Activated naive CD4-positive, alpha-beta T cell treated with anti-CD3 and anti-CD28 coated beads, Interleukin-2, amount 50 U/mL, for 24 hours (primary cell): Measurements from ENCODE around the gene MGAT3.
A peak's percentile ranks its signal among the peaks of the same experiment; 100 is the strongest.

Experiments
- H3K27ac Mint-ChIP-seq: one replicate; pipeline ENCODE4 v1.8.0; 2021; ENCODE audit warnings: mild to moderate bottlenecking, mixed read lengths
- H3K27me3 Mint-ChIP-seq: one replicate; pipeline ENCODE4 v1.8.0; 2021; ENCODE audit warnings: mixed read lengths
- H3K36me3 Mint-ChIP-seq: one replicate; pipeline ENCODE4 v1.8.0; 2021; ENCODE audit warnings: mixed read lengths
- H3K4me1 Mint-ChIP-seq: one replicate; pipeline ENCODE4 v1.8.0; 2021; ENCODE audit warnings: mixed read lengths
- H3K4me3 Mint-ChIP-seq: one replicate; pipeline ENCODE4 v1.8.0; 2021; ENCODE audit warnings: mild to moderate bottlenecking, mixed read lengths
- H3K9me3 Mint-ChIP-seq: one replicate; pipeline ENCODE4 v1.8.0; 2021; ENCODE audit warnings: mixed read lengths

Gene MGAT3

GRCh38 chr22:39526736-39527171 is 69.9 kb downstream of the MGAT3 start:
- peaks cover 90% of the 10 kb centered on the region for H3K4me1 Mint-ChIP-seq
- no peaks in the 10 kb centered on the region for H3K9me3 Mint-ChIP-seq
- H3K36me3 Mint-ChIP-seq: peaks cover 40% of the 10 kb centered on the region
- H3K4me3 Mint-ChIP-seq: peak overlapping the region; percentile 39
- H3K27me3 Mint-ChIP-seq: no peaks in the 10 kb centered on the region
- H3K27ac Mint-ChIP-seq: no peak overlapping the region

DNA sequence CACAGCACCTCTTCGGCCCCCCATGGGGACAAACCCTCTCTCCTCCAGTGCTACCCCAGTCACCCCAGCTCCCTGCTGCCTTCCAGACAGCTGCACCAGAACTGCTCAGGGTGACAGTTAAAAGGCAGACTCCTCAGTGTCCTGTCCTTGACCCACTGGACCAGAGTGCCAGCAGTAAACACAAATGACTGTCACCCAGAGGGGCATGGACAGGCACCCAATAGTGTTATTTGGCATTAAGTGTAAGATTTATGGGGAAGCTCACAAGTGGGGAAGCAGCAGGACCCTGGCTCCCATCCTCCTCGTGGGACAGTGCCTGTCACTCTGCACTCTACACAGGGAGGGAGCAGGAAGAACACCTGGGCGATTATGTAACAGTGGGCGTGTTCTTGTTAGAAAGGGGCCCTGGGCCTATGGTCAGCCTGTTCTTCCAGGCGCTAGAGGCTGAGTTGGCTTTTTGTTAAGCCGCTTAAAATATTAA is 70.7 kb downstream of the MGAT3 start:
- H3K4me1 Mint-ChIP-seq: peaks cover 86% of the 10 kb centered on the region
- H3K9me3 Mint-ChIP-seq: no peaks in the 10 kb centered on the region
- no peaks in the 10 kb centered on the region for H3K27me3 Mint-ChIP-seq
- peaks cover 34% of the 10 kb centered on the region for H3K36me3 Mint-ChIP-seq
- H3K27ac Mint-ChIP-seq: peak overlapping the region; percentile 30
- H3K4me3 Mint-ChIP-seq: no peak overlapping the region

DNA sequence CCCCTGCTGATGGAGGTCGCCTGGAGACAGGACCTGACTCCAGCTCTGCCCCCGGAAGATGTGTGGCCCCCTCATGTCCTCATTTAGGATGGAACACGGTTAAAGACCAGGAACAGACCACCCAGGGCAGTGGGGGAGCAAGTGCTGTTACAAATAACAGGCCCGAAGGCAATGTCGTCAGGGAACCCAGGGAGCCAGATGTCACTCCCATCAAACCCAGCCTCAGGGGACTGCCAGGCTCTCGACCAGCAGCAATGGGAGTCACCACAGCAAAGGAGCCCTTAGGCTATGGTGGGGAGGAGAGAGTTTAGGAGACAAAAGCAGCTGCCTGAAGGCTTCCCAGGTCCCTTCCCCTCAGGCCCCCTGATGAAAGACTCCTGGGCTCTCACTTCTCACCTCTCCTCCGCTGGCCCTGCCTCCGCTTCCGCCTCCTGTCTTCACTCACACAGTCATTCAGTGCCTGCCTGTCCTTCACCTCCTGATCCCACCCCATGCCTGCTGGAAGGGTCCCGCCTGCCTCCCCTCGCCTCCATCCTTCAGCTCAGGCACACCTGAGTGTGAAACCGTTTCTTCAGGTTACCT is 71.4 kb downstream of the MGAT3 start:
- Mint-ChIP-seq H3K27me3 (no peaks in the 10 kb centered on the region), H3K4me3 (peak overlapping the region; percentile 92), H3K27ac (peak overlapping the region; percentile 91), H3K36me3 (peaks cover 31% of the 10 kb centered on the region), H3K9me3 (no peaks in the 10 kb centered on the region), H3K4me1 (peaks cover 83% of the 10 kb centered on the region)

DNA sequence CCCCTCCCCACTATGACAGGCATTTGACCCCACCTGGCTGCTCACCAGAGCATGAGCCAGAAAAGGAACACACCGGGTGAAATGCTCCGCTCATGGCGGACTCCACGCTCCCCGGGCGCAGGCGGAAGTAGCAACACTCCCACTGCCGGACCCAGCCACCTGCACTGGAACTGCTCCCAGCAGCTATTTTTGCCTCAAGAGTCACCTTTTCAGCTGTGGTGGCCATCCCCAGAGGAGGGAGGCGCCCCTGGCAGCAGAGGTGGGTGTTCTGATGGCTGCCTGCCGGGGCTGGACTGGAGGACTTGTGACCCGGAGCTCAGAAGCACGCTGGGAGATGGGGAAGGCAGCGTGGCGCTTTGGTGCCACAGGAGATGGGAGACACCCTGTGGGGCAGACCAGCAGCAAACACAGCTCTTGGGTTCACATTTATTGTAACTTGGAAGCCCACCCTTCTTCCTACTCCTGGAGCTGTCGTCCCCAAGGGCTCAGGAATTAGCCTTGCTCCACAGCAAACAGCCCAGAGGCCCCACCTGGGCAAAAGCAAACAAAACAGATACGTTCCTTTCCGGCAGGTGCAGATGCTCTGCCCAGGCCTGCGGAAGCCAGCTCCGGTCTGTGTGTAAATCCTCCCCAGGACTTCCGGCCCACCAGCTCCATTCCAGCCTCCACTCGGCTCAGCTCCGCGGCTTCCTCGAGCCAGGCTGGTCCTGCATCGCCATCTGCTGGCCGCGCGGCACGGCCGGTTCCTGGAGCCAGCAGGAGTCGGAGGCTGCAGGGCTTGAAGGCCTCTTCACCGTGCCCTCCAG is 72.1 kb downstream of the MGAT3 start:
- H3K9me3 Mint-ChIP-seq: no peaks in the 10 kb centered on the region

GRCh38 chr22:39529487-39529851 is 72.7 kb downstream of the MGAT3 start:
- Mint-ChIP-seq H3K9me3 (no peaks in the 10 kb centered on the region), H3K27me3 (no peaks in the 10 kb centered on the region), H3K4me3 (peak overlapping the region; percentile 92), H3K4me1 (peaks cover 77% of the 10 kb centered on the region), H3K36me3 (peaks cover 28% of the 10 kb centered on the region), H3K27ac (no peak overlapping the region)

More for the DNA sequence above, 72.1 kb downstream of the MGAT3 start:
- Mint-ChIP-seq H3K4me1 (peaks cover 79% of the 10 kb centered on the region), H3K36me3 (peaks cover 28% of the 10 kb centered on the region), H3K4me3 (peak overlapping the region; percentile 92), H3K27ac (peak overlapping the region; percentile 91), H3K27me3 (no peaks in the 10 kb centered on the region)

DNA sequence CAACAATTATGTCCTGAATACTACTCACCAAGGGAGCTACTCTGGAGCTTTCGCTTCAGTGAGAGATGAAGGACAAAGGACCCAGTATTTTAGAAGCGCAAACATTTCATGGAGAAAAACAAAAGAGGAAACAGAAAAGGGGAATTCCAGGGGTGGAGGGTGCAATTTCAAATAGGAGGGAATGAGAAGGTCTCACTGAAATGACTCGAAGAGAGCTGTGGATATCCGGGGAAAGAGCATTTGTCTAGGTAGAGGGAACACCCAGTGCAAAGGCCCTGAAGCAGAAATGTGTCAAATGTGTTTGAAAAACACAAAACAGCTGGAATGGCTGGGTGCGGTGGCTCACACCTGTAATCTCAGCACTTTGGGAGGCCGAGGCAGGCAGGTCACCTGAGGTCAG is 73.3 kb downstream of the MGAT3 start:
- Mint-ChIP-seq H3K27me3 (no peaks in the 10 kb centered on the region), H3K27ac (no peak overlapping the region), H3K4me3 (peak overlapping the region; percentile 92), H3K36me3 (peaks cover 24% of the 10 kb centered on the region), H3K4me1 (peaks cover 72% of the 10 kb centered on the region), H3K9me3 (no peaks in the 10 kb centered on the region)

GRCh38 chr22:39530692-39531331 is 74.0 kb downstream of the MGAT3 start:
- Mint-ChIP-seq H3K36me3 (peaks cover 21% of the 10 kb centered on the region), H3K27me3 (no peaks in the 10 kb centered on the region), H3K4me1 (peaks cover 66% of the 10 kb centered on the region), H3K9me3 (no peaks in the 10 kb centered on the region), H3K27ac (peak overlapping the region; percentile 75), H3K4me3 (peak overlapping the region; percentile 92)

DNA sequence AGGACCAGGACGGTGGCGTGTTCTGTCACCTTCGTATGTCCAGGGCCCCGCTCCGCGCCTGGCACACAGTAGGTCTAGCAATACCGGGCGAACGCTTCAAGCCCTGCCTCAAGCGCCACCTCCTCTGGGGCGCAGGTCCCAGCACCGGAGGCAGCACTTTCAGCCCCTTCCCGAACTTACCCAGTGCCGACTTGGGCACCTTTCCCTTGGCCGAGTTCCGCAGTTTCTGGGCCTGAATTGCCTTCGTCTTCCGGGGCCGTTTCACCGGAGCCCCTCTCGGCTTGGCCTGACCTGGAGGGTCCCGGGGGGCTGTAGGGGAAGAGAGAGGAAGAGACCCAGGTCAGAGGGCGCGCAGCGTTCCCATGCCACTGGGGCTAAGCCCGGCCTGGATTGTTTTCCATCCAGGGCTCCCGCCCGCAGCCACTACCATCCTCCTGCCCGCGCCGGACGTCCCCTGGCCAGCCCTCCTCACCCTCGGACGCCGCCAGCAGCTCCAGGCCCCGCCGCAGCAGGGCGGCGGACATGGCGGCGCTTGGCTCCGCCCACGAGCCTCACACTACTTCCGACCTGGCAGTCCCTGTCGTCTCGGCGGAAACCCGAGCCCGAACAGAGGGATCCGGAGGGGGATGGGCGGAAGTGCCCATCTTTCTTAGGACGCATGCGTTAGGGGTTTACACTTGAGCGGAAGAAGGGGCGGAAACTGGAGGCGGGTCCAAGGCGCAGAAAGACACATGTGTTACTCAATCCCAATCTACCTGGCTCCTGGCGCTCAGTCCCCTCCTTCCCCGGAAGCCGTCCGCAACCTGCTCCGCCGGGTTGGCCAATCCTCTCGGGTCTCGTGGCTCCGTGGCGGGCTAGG is 75.6 kb downstream of the MGAT3 start, which contains the start of gene RPS19BP1:
RPS19BP1 (minus strand) TSS at position 534 of the 859 bp plus-strand sequence; CDS start at position 524, 10 bp downstream.
- no peaks in the 10 kb centered on the region for H3K9me3 Mint-ChIP-seq
- peaks cover 54% of the 10 kb centered on the region for H3K4me1 Mint-ChIP-seq
- no peaks in the 10 kb centered on the region for H3K27me3 Mint-ChIP-seq
- peak within 1 kb of the TSS; percentile 92 for H3K4me3 Mint-ChIP-seq
- peak within 1 kb of the TSS; percentile 96 for H3K27ac Mint-ChIP-seq
- H3K36me3 Mint-ChIP-seq: peaks cover 19% of the 10 kb centered on the region

GRCh38 chr22:39534092-39534506 is 77.3 kb downstream of the MGAT3 start:
- Mint-ChIP-seq H3K9me3 (no peaks in the 10 kb centered on the region), H3K4me1 (peaks cover 37% of the 10 kb centered on the region), H3K4me3 (no peak overlapping the region), H3K27ac (no peak overlapping the region), H3K27me3 (no peaks in the 10 kb centered on the region), H3K36me3 (peaks cover 17% of the 10 kb centered on the region)

GRCh38 chr22:39534591-39535356 is 78.0 kb downstream of the MGAT3 start:
- Mint-ChIP-seq H3K27ac (no peak overlapping the region), H3K36me3 (peaks cover 16% of the 10 kb centered on the region)

GRCh38 chr22:39535357-39535725 is 78.5 kb downstream of the MGAT3 start:
- no peaks in the 10 kb centered on the region for H3K9me3 Mint-ChIP-seq
- H3K27me3 Mint-ChIP-seq: no peaks in the 10 kb centered on the region
- H3K27ac Mint-ChIP-seq: no peak overlapping the region
- H3K4me3 Mint-ChIP-seq: no peak overlapping the region
- peaks cover 25% of the 10 kb centered on the region for H3K4me1 Mint-ChIP-seq
- peaks cover 12% of the 10 kb centered on the region for H3K36me3 Mint-ChIP-seq

More at GRCh38 chr22:39534591-39535356, 78.0 kb downstream of the MGAT3 start:
- H3K4me3 Mint-ChIP-seq: no peak overlapping the region
- H3K27me3 Mint-ChIP-seq: no peaks in the 10 kb centered on the region
- H3K4me1 Mint-ChIP-seq: peaks cover 31% of the 10 kb centered on the region
- H3K9me3 Mint-ChIP-seq: no peaks in the 10 kb centered on the region

DNA sequence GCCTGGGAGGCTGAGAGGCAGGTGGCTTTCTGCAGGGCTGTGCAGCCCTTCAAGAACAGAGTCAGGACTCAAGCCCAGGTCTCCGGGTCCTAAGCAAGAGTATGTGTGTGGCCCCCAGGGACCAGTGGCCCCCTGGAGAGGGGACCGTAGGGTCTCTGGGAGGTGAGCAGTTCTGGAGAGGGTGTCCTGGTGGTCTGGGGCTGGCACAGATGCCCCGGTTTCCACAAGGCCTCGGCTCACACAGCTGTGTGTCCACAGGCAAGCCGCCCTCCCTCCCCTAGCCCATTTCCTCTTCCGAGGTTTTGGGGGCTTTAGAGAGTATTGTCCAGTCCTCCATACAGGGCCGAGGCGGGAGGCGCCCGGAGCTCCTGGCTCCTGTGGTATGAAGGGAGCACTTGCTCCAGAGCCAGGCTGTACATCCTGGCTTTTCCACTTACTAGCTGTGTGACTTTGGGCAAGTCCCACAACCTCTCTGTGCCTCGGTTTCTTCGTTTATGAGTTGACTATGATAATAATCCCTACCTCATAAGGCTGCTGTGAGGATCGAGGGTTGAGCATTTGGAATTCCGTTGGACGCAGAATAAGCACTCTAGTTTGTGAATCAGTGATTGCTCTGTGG is 79.1 kb downstream of the MGAT3 start:
- H3K9me3 Mint-ChIP-seq: no peaks in the 10 kb centered on the region
- H3K27me3 Mint-ChIP-seq: no peaks in the 10 kb centered on the region
- no peak overlapping the region for H3K27ac Mint-ChIP-seq
- H3K4me1 Mint-ChIP-seq: peaks cover 19% of the 10 kb centered on the region
- H3K36me3 Mint-ChIP-seq: peaks cover 8% of the 10 kb centered on the region
- H3K4me3 Mint-ChIP-seq: no peak overlapping the region

DNA sequence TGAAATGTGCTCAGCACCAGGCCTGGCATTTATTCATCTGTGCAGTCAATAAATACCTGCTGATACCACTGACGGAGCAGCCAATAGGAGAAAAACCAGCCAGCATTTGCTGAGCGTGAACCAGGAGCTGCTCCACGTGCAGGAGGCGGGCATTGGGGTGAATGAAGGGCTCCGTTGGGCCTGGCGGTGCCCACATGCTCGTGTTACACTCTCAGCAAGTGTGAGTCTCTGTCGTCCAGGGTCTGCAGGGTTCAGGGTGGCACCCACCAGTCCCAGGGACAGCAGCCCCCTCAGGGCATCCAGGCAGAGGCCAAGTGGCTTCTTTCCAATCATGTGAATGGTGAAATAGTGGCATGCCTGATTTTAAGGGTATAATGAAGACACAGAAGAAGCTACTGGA is 79.9 kb downstream of the MGAT3 start:
- Mint-ChIP-seq H3K27me3 (no peaks in the 10 kb centered on the region), H3K9me3 (no peaks in the 10 kb centered on the region), H3K36me3 (peaks cover 4% of the 10 kb centered on the region)

GRCh38 chr22:39537975-39538374 is 81.2 kb downstream of the MGAT3 start:
- Mint-ChIP-seq H3K4me3 (no peak overlapping the region), H3K9me3 (no peaks in the 10 kb centered on the region), H3K4me1 (peaks cover 5% of the 10 kb centered on the region), H3K27ac (no peak overlapping the region), H3K27me3 (peaks cover under 1% of the 10 kb centered on the region), H3K36me3 (no peaks in the 10 kb centered on the region)

More for the DNA sequence above, 79.9 kb downstream of the MGAT3 start:
- H3K4me1 Mint-ChIP-seq: peaks cover 11% of the 10 kb centered on the region
- H3K27ac Mint-ChIP-seq: no peak overlapping the region
- H3K4me3 Mint-ChIP-seq: no peak overlapping the region
